HG03575 (cell line): ENCODE data around the gene GATA5.

ENCODE experiments used
- ATAC-seq: cut with Tn5 transposase; IDR thresholded peaks from one replicate; pipeline ENCODE4 v1.9.1; 2021; ENCODE audit not compliant: unreplicated experiment, insufficient number of reproducible peaks, low FRiP score; ENCODE audit errors: extremely low read depth

The GATA5 gene

DNA sequence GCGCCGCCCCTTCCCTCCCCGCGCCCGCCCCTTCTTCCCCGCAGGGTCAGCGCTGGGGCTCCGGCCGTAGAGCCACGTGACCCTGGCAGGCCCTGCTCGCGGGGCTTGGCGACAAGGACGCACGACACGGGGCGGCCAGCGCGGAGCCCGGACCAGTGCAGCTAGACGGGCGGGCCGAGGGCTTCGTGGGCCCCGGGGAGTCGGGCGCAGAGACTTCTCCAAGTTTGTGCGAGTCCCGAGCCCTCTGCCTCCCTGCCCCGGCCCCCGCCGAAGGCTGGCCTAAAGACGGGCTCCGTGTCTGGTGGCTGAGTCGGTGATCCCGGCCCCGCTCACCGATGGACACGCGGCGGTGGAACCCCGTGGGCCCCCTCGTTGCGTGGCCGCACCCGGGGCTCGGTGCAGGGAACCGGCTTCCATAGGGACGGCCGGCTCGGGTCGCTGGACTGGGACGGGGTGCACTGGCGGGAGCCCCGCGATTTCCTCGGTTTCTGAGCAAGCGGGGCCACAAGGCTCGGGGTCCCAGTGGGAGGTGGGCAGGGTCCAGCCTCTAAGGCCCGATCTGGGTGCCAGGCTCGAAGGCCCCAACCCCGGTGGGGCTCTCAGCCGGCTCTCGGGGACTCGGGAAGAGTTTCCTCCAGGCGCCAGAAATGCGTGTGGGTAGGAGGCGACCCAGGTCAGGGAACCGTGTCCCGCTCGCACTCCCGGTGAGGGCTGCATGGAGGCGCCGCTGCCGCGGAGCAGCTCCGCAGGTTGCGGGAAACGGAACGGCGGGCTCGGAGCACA lies 452 bp upstream of the GATA5 start:
- ATAC-seq, result no peak

DNA sequence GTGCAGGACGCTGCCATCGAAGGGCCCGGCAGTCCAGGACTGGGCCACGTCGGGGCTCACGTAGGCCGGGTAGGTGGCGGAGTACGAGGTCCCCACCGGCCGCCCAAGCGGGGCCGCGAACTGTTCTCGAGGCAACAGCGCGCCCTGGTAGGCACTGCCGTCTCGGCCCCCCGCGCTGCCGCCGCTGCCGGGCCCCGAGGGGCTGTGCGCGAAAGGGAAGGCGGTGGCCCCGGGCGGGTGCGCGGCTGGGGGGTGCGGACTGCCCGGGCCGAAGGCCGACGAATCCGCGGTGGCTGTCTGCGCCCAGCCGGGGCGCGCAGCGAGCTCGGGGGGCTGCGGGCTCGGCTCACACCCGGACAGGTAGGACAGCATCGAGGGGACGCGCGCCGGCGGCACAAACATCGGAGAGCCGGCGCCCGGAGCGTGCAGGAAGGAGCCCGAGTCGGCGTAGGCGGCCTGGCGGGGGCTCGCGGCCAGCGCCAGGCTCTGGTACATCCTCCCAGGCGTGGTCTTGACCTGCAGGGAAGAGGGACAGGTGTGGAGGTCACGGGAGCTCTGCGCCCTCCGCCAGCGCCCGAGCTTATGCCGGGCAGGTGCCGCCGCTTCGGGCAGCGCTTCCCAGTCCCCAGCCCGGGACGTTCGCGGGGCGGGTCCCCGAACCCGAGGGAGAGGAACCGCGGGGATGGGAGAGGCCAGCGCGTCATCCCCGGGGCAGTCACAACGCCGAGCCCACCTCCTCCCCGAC lies 596 bp downstream of the GATA5 start:
- ATAC-seq, result no peak

- no peak for ATAC-seq
Measured at GRCh38 chr20:62474604-62475026, 1.2 kb downstream of the GATA5 start.

DNA sequence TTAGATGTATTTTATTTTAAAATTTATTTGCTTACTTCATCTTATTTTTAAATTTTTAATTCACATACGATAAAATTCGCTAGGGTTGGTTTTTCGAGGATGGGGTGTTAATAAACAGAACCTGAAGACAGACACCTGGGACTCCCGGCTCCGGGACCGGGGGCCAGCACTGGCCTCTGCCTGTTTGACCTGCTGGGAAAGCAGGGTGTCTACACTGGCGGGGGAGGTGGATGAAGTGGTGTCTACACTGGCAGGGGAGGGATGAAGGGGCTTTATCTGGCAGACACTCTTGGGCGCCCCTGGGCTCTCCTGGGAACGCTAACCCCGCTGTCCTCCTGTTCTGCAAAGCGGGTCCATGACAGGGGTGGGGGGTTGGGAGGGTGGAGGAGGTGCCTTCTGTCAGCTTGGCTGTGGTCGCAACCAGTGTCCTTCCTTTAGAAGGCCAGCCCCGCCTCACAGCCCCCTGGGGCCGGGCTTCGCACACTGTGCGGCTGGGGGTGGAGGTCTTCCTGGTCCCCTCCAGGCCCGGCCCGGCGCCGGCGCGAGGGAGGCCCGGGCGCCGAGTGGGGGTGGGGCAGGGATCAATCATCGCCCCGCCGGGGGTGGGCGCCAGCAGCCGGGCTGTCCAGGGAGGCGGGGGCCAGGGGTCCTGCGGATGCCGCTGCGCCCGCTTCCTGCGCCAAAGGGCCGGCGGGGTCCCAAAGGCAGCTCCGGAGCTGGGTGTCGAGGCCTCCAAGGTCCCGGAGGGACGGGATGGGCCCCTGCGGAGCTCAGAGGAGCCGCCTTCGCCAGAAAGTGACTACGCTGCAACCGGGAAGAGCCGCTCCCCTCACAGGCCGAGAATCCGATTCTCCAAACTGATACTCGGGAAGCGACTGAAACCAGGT lies 1.8 kb downstream of the GATA5 start:
- no peak for ATAC-seq

- ATAC-seq, result no peak
Measured at GRCh38 chr20:62472941-62473585, 2.7 kb downstream of the GATA5 start.

DNA sequence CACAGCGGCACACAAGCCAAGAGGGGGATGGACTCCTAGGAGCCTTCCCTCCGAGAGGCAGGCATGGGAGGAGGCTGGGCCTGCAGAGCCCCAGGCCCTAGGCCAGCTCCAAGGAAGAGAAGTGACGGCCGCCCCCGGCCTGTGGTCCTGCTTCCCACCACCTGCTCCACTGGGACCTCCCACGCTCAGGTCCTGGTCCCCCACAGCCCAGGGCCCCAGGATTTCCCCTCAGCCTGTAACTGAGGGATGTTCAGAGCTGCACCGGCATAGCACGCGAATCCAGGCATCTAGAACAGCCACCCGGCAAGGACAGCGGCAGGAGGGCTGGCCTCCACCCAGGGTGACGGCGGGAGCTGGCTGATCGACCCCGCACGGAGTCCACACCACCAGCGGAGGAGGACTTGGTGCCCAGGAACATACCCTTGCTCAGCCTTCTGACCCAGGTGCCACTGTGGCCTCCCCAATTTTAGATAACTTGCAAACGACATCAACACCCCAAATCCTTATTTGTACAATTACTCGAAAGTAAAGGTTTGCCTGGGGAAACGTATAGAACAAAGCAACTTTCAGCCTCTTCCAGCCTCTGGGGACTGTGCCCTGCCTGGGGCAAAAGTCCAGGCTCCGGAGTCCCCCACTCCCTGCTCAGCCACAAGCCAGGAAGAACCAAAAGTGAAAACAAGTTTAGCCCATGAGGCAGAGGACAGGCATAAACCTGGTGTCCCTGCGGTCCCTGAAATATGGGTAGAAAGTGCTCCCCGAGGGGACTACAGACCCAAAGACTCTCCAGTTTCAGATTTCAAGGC lies 3.5 kb downstream of the GATA5 start:
- ATAC-seq, result no peak

DNA sequence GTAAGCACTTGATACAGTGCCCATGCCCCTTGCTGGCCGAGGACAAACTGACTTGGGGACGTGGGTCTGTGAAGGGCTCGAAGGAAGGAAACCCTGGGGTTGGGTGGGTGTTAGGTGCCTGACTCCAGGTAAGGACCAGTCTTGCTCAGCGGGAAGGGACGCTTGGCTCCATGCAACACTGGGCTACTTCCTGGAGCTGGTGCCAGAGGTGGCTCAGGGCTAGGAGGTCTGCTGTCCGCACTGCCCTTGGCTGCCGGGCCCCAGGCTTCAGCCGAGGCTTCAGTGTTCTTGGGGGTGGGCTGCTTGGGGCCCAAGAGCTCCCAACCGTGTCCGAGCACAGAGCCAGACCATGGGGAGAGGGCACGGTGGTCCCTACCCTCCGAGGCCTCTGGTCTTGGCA lies 5.3 kb downstream of the GATA5 start:
- ATAC-seq, result no peak

DNA sequence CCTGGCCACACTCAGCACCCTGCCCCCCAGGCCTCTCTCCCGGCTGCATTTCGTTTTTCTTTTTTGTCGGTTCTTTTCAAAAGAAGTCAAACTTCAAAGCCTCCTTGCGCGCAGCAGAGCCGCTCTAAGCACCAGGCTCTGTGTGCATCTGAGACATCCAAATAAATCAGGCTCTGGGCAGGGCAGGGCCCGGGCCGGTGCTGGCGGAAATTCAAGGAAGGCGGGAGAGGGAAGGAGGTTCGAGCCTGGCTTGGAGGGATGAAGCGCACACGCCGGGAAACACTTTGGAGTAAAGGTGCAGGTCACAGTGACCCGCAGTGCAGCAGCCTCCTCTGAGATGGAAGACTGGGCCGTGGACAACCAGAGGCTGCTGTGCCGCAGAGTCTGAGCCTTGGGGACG lies 5.8 kb downstream of the GATA5 start:
- no peak for ATAC-seq

GRCh38 chr20:62469352-62469751 lies 6.4 kb downstream of the GATA5 start:
- ATAC-seq, result no peak

DNA sequence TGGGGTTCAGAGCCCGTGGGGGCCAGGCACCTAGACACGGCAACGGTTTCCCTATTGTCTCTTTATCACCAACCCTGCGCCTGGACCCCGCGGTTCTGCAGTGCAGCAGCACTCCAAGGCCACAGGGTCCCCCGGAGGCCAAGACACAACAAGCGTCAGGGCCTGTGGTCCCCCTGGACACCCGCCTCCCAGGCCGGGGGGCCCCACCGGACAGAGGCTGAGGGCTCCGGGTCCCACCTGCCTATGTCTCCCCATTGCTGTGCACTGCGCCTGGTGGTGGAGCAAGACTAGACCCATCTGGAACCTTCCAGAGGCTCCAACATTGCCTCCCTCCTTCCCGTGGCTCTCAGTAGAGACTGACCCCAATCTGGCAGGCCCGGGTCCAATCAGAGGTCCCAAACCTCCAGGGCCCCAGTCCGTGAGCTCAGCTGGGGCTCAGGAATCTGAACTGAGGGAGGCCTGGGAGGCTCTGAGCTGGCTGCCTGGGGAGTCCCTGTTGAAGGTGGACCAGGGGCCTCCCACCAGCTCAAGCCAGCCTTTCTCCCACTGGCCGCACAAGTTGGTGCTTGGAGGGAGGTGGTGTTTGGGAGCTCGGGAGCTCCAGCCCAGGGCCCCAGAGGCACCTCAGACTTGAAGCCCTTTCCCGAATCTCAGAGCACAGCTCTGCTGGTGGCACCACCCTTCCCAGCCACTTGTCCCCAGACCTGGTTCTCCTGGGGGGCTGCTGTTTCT lies 8.8 kb downstream of the GATA5 start:
- no peak for ATAC-seq

- no peak for ATAC-seq
Measured at GRCh38 chr20:62466072-62466760, 9.6 kb downstream of the GATA5 start.

DNA sequence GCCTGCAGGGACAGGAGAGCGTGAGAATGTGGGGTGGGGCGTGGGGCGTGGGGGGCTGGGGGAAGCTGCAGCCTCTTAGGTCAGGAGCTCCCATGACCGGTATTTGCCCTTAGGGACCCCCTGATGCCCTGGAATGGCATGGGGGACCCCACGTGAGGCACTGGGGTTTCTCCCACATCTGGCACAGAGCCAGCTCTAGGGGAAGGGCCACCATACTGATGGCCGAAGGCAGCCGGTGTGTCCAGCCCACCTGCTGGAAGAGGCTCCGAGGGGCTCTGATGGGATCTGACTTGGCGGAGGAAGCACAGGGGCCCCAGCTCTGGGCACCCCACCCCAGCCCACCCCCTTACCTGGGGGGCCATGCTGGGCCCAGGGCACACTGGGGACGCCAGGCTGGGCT lies 10.8 kb downstream of the GATA5 start:
- no peak for ATAC-seq

GRCh38 chr20:62464425-62464770 lies 11.4 kb downstream of the GATA5 start:
- no peak for ATAC-seq

GRCh38 chr20:62463651-62464424 lies 12.0 kb downstream of the GATA5 start:
- ATAC-seq, result no peak

DNA sequence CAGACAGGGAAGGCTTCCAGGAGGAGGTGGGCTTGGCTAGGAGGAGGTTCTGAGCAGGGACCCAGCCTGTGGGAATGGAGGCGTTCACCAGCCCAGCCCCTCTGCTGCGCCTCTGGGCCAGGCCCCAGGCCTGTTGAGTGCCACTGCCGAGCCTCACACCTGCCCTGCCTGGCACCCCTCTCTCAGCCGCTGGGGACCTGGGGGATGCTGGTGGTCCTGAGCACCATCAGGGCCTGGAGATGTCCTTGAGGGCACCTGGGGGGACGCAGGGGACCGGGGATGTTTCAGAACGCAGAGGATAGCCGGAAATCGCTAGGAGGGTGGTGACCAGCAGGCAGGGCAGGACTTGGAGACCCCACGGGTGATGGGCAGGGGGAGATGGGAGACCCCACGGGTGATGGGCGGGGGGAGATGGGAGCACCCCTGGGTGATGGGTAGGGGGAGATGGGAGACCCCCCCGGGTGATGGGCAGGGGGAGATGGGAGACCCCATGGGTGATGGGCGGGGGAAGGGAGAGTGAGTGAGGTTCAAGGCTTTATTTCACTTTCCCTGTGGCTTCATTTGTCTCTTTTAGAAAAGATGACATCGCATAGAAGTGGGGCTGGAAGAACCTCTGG lies 12.7 kb downstream of the GATA5 start:
- ATAC-seq, result no peak

DNA sequence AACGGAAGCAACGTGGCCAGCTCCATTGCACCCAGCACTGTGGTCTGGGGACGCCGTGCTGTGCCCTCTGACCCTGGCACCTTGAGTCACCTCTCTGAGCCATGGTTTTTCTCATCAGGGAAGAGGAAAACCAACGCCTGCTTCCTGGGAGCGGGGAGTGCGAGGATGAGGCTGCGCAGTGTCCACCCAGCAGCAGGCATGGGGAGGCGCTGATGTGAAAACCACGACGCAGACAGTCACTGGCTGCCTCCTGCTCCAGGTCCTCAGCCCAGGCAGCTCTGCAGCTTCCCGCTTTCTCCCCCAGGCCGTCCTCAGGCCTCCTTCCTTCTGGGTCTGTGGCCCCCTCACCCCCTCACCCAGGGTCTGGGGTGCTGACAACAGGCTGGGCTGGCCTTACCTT lies 14.0 kb downstream of the GATA5 start:
- ATAC-seq, result no peak
